ENCODE results near the gene NLRP1.

Gene NLRP1

DNA sequence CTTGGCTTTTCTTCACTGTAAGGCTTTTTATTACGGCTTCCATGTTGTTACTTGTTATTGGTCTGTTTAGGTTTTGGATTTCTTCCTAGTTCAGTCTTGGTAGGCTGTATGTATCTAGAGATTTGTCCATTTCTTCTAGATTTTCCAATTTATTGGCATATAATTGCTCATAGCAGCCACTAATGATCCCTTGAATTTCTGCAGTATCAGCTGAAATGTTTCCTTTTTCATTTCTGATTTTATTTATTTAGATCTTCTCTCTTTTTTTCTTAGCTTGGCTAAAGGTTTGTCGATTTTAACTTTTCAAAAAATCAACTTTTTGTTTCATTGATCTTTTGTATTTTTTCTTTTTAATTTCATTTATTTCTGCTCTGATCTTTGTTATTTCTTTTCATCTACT lies 18.5 kb downstream of the NLRP1 start:
- H3K4me3 ChIP-seq (ENCODE audit: low read depth, low read length): no peak overlapping the region
- TF ChIP-seq POLR2A (IDR thresholded peaks at IDR 0.05; ENCODE audit: extremely low read depth, insufficient read length): no peak
- TF ChIP-seq MYC (IDR thresholded peaks at IDR 0.05; ENCODE audit: low read depth, low read length): no peak
- TF ChIP-seq, protein P1, sequence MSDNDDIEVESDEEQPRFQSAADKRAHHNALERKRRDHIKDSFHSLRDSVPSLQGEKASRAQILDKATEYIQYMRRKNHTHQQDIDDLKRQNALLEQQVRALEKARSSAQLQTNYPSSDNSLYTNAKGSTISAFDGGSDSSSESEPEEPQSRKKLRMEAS (IDR thresholded peaks at IDR 0.05; ENCODE audit: low read depth, low read length): no peak
- TF ChIP-seq, protein P2, sequence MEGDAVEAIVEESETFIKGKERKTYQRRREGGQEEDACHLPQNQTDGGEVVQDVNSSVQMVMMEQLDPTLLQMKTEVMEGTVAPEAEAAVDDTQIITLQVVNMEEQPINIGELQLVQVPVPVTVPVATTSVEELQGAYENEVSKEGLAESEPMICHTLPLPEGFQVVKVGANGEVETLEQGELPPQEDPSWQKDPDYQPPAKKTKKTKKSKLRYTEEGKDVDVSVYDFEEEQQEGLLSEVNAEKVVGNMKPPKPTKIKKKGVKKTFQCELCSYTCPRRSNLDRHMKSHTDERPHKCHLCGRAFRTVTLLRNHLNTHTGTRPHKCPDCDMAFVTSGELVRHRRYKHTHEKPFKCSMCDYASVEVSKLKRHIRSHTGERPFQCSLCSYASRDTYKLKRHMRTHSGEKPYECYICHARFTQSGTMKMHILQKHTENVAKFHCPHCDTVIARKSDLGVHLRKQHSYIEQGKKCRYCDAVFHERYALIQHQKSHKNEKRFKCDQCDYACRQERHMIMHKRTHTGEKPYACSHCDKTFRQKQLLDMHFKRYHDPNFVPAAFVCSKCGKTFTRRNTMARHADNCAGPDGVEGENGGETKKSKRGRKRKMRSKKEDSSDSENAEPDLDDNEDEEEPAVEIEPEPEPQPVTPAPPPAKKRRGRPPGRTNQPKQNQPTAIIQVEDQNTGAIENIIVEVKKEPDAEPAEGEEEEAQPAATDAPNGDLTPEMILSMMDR (IDR thresholded peaks at IDR 0.05; ENCODE audit: low read depth, low read length): no peak
- DNase-seq (ENCODE audit: low read depth): no peak

DNA sequence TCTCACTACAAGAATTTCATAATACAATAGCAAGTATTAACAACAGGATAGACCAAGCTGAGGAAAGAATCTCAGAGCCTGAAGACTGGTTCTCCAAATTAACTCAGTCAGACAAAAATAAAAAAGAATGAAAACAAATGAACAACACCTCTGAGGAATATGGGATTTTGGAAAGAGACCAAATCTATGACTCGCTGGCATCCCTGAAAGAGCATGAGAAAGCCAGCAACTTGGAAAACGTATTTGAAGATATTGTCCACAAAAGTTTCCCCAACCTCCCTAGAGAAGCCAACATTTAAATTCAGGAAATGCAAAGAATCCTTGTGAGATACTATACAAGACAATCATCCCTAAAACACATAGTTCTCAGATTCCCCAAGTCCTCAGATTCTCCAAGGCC lies 20.9 kb downstream of the NLRP1 start:
- no peak for DNase-seq (ENCODE audit: low read depth)
- H3K4me3 ChIP-seq (ENCODE audit: low read depth, low read length): no peak overlapping the region
- TF ChIP-seq, protein P1 (IDR thresholded peaks at IDR 0.05; ENCODE audit: low read depth, low read length): no peak
- TF ChIP-seq POLR2A (IDR thresholded peaks at IDR 0.05; ENCODE audit: extremely low read depth, insufficient read length) (no peak), MYC (IDR thresholded peaks at IDR 0.05; ENCODE audit: low read depth, low read length) (no peak)
- TF ChIP-seq, protein P2 (IDR thresholded peaks at IDR 0.05; ENCODE audit: low read depth, low read length): no peak

DNA sequence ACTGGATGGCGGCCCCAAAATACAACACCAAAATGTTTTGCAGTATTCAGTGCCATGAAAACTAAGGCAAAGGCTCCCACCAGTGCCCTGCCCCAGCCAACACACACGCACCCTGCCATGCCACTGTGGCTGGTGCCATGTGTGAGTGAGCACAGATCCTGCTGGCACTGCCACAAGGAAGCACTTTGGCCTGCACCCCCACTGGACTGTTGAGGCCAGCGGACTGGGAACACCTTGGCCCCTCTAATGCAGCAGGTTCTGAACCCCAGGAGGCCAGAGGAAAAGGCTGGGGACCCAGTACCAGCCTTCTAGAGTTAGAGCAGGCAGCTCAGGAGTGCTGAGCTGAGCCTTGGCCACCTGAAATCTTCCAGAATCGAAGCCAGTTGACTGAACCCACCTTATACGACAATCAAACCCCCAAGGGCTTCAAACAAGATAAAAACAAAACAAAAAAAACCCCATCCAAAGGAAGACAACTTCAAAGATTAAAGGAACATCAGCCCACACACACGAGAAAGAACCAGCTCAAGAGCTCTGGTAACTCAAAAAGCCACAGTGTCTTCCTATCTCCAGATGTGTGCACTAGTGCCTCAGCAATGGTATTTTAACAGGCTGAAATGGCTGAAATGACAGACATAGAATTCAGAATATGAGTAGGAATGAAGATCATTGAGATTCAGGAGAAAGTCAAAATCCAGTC lies 21.5 kb downstream of the NLRP1 start:
- no peak for TF ChIP-seq POLR2A (IDR thresholded peaks at IDR 0.05; ENCODE audit: extremely low read depth, insufficient read length)
- TF ChIP-seq MYC (IDR thresholded peaks at IDR 0.05; ENCODE audit: low read depth, low read length): no peak
- DNase-seq (ENCODE audit: low read depth): no peak
- no peak overlapping the region for H3K4me3 ChIP-seq (ENCODE audit: low read depth, low read length)

DNA sequence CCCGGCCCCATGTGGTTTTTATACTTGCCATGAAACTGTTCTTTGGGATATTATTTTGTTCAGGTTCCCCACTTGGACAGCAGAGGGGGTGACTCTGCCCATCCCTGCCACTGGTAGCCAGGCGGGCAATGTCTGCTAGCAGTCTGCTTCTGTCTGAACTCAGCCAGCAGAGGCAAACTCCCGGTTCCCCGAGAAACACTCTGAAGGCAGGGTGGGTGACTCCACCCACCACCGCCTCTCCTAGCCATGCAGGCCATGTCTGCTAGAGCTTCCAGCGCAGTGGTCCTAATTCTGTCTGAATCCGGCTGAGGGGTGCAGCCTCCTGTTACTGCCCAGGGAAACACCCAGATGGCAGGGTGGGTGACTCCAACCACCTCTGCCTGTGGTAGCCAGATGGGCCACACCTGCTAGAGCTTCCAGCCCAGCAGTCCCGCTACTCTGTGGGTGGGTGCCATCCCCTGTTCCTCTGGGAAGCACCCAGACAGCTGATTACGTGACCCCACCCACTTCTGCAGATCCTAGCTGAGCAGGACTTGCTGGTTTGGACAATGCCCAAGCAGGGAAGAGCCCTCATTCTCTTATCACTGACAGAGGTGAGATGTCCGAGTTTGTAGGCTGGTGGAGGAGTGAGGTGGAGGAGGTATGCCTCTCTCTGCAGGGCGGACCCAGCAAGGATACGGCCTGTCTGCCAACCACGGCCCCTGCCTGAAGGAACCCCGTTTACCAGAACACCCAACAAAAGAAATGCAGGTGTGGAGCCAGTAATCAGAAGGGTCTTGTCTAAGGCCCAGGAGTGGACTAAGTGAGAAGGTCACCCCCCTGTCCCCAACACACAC lies 22.4 kb downstream of the NLRP1 start:
- no peak overlapping the region for H3K4me3 ChIP-seq (ENCODE audit: low read depth, low read length)
- TF ChIP-seq MYC (IDR thresholded peaks at IDR 0.05; ENCODE audit: low read depth, low read length) (no peak), POLR2A (IDR thresholded peaks at IDR 0.05; ENCODE audit: extremely low read depth, insufficient read length) (no peak)
- TF ChIP-seq, protein P2 (IDR thresholded peaks at IDR 0.05; ENCODE audit: low read depth, low read length): no peak
- TF ChIP-seq, protein P1 (IDR thresholded peaks at IDR 0.05; ENCODE audit: low read depth, low read length): no peak
- DNase-seq (ENCODE audit: low read depth): no peak

DNA sequence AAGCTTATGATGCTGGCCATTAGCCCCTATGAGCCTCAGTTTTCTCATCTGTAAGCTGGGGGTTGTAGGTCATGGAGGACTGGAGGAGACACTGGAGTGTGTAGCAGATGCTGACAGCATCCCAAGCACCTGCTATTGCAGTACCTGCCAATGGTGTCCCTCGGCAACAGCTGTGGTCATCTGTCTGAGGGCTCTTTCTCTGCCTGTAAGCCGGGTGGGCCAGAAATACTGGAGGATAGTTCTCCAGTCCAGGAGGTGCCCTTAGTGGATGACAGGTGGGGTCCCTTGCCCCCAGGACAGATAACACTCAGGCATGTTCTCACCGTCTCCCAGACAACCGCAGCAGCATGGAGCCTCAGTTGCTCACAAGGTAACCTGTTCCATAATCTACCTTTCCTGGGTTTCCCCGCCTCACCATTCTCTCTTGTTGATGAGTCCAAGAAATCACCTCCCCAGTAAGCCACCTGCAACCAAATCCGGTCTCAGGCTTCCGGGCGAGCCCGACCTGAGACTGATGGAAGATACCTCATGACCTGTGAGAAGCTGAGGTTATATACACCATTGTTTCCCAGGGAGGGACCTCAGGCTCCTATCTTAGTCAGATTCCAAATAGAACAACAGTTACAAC lies 23.8 kb downstream of the NLRP1 start:
- TF ChIP-seq MYC (IDR thresholded peaks at IDR 0.05; ENCODE audit: low read depth, low read length): no peak
- TF ChIP-seq POLR2A (IDR thresholded peaks at IDR 0.05; ENCODE audit: extremely low read depth, insufficient read length): no peak
- TF ChIP-seq, protein P2 (IDR thresholded peaks at IDR 0.05; ENCODE audit: low read depth, low read length): no peak
- TF ChIP-seq, protein P1 (IDR thresholded peaks at IDR 0.05; ENCODE audit: low read depth, low read length): no peak
- no peak for DNase-seq (ENCODE audit: low read depth)
- H3K4me3 ChIP-seq (ENCODE audit: low read depth, low read length): no peak overlapping the region

Data from NB4 (cell line).